ENCODE measurements around the gene ISL2. TPM values are rescaled to one million over a fixed set of nuclear protein-coding genes. Genes with fewer than 3 reads are reported as not detected.

The ISL2 gene
- total RNA-seq, 1 donor from 2014 or later, result 2.0 TPM

- Histone ChIP-seq H3K27ac (no peak overlapping the region), H3K4me1 (no peaks in the 10 kb centered on the region), H3K36me3 (no peaks in the 10 kb centered on the region), H3K9me3 (no peaks in the 10 kb centered on the region), H3K4me3 (no peak overlapping the region), H3K27me3 (no peaks in the 10 kb centered on the region)
- intact Hi-C loops (cut with DNase I), result no loop called here
- no peak for DNase-seq (ENCODE audit: extremely low spot score in 2 of 2)
- TF ChIP-seq CTCF (IDR thresholded peaks at IDR 0.05), result no peak
- no peak for TF ChIP-seq POLR2AphosphoS5 (IDR thresholded peaks at IDR 0.05; ENCODE audit: insufficient read depth in 1 of 2, low read depth in 1 of 2)
- no peak for TF ChIP-seq POLR2A (IDR thresholded peaks at IDR 0.05)
Observed at GRCh38 chr15:76328106-76328696, 8.4 kb upstream of the ISL2 start.

GRCh38 chr15:76328958-76329357 lies 7.6 kb upstream of the ISL2 start:
- H3K4me3 ChIP-seq, result no peak overlapping the region
- intact Hi-C loops (cut with DNase I), result no loop called here
- H3K27ac ChIP-seq, result no peak overlapping the region
- no peaks in the 10 kb centered on the region for H3K4me1 ChIP-seq
- DNase-seq (ENCODE audit: extremely low spot score in 2 of 2), result no peak
- no peaks in the 10 kb centered on the region for H3K9me3 ChIP-seq
- no peaks in the 10 kb centered on the region for H3K36me3 ChIP-seq
- no peaks in the 10 kb centered on the region for H3K27me3 ChIP-seq
- TF ChIP-seq POLR2A (IDR thresholded peaks at IDR 0.05), result no peak
- TF ChIP-seq POLR2AphosphoS5 (IDR thresholded peaks at IDR 0.05; ENCODE audit: insufficient read depth in 1 of 2, low read depth in 1 of 2), result no peak
- TF ChIP-seq CTCF (IDR thresholded peaks at IDR 0.05), result no peak

GRCh38 chr15:76330080-76330680 lies 6.4 kb upstream of the ISL2 start:
- intact Hi-C loops (cut with DNase I), result loop anchor here (10.0 kb wide), 1 partner anchor 135 kb away; no protein-coding TSS in a partner anchor
- TF ChIP-seq CTCF (IDR thresholded peaks at IDR 0.05) (peak in 1 of 3 experiments; percentile 18), POLR2AphosphoS5 (IDR thresholded peaks at IDR 0.05; ENCODE audit: insufficient read depth in 1 of 2, low read depth in 1 of 2) (no peak), POLR2A (IDR thresholded peaks at IDR 0.05) (no peak)
- H3K27ac ChIP-seq, result no peak overlapping the region
- DNase-seq (ENCODE audit: extremely low spot score in 2 of 2), result no peak
- H3K36me3 ChIP-seq, result no peaks in the 10 kb centered on the region
- no peaks in the 10 kb centered on the region for H3K4me1 ChIP-seq
- H3K27me3 ChIP-seq, result no peaks in the 10 kb centered on the region
- H3K4me3 ChIP-seq, result no peak overlapping the region
- no peaks in the 10 kb centered on the region for H3K9me3 ChIP-seq

- TF ChIP-seq POLR2AphosphoS5 (IDR thresholded peaks at IDR 0.05; ENCODE audit: insufficient read depth in 1 of 2, low read depth in 1 of 2), result no peak
- TF ChIP-seq POLR2A (IDR thresholded peaks at IDR 0.05), result no peak
- TF ChIP-seq CTCF (IDR thresholded peaks at IDR 0.05), result no peak
- no peak for DNase-seq (ENCODE audit: extremely low spot score in 2 of 2)
- Histone ChIP-seq H3K27ac (no peak overlapping the region), H3K4me3 (no peak overlapping the region), H3K27me3 (peaks cover 4% of the 10 kb centered on the region), H3K4me1 (peaks cover 22% of the 10 kb centered on the region), H3K9me3 (no peaks in the 10 kb centered on the region), H3K36me3 (no peaks in the 10 kb centered on the region)
- intact Hi-C loops (cut with DNase I), result loop anchor here (10.0 kb wide), 1 partner anchor 138 kb away; no protein-coding TSS in a partner anchor
Observed at GRCh38 chr15:76332796-76333195, 3.8 kb upstream of the ISL2 start.

GRCh38 chr15:76333309-76333708 lies 3.3 kb upstream of the ISL2 start:
- TF ChIP-seq POLR2AphosphoS5 (IDR thresholded peaks at IDR 0.05; ENCODE audit: insufficient read depth in 1 of 2, low read depth in 1 of 2) (no peak), CTCF (IDR thresholded peaks at IDR 0.05) (no peak), POLR2A (IDR thresholded peaks at IDR 0.05) (no peak)
- no peak for DNase-seq (ENCODE audit: extremely low spot score in 2 of 2)
- intact Hi-C loops (cut with DNase I), result loop anchor here (10.0 kb wide), 1 partner anchor 139 kb away; no protein-coding TSS in a partner anchor
- H3K4me1 ChIP-seq, result peaks cover 25% of the 10 kb centered on the region
- no peak overlapping the region for H3K27ac ChIP-seq
- peaks cover 4% of the 10 kb centered on the region for H3K27me3 ChIP-seq
- no peaks in the 10 kb centered on the region for H3K9me3 ChIP-seq
- H3K4me3 ChIP-seq, result no peak overlapping the region
- no peaks in the 10 kb centered on the region for H3K36me3 ChIP-seq
